A549 (cell line): ENCODE results near the gene CYP2A6. TPM values are rescaled to one million over a fixed set of nuclear protein-coding genes. Genes with fewer than 3 reads are reported as not detected.

ENCODE experiments used
- ATAC-seq, 2 experiments: fragments of 200-7000 bp in 1 of 2; fragments of >200 bp in 1 of 2; cut with Nextera tagmentation in 1 of 2; cut with Tn5 transposase in 1 of 2; 3 replicates each; pipeline versions ENCODE4 v1.8.0 to v1.9.1; 2018 to 2020; ENCODE audit warnings: mild to moderate bottlenecking in 1 of 2, moderate library complexity in 1 of 2
- CTCF ChIA-PET: fragments of 300-600 bp; sonication (Branson Sonifier 250); formaldehyde crosslinking; extraction: SDS; loops from one replicate; lab custom pipeline; 2021; ENCODE audit warnings: antibody characterized with exemption, inconsistent platforms; lab: Yijun Ruan, JAX
- POLR2A ChIA-PET: fragments of 350-600 bp; formaldehyde crosslinking; extraction: SDS; loops from one replicate; lab custom pipeline; 2021; ENCODE audit warnings: antibody characterized with exemption, inconsistent platforms; lab: Yijun Ruan, JAX
- DNase-seq, 2 experiments: peaks; one replicate each; pipeline versions ENCODE4 v3.0.0 to v3.0.0-alpha.2; 2011 to 2016; ENCODE audit warnings: low read depth in 1 of 2, low spot score in 1 of 2
- FAIRE-seq: peaks from 2 replicates; lab custom pipeline; 2011; peaks lifted over from hg19 to GRCh38; lab: Jason Lieb, UNC
- H3K27ac ChIP-seq, 2 experiments: fragments of >200 bp; sonication (Bioruptor Twin); formaldehyde crosslinking; 3 replicates each; pipeline ENCODE4 v1.5.1; 2016 to 2017
- H3K4me1 ChIP-seq: fragments of >200 bp; sonication (Bioruptor Twin); formaldehyde crosslinking; 3 replicates; pipeline ENCODE4 v1.6.1; 2016
- H3K4me2 ChIP-seq: fragments of >200 bp; sonication (Bioruptor Twin); formaldehyde crosslinking; 3 replicates; pipeline ENCODE4 v1.6.1; 2016
- H3K4me3 ChIP-seq: fragments of >200 bp; sonication (Bioruptor Twin); formaldehyde crosslinking; 3 replicates; pipeline ENCODE4 v1.5.1; 2016
- H3K9me3 ChIP-seq: fragments of >200 bp; sonication (Bioruptor Twin); formaldehyde crosslinking; 3 replicates; pipeline ENCODE4 v1.6.1; 2016
- BCL3 ChIP-seq: fragments of >200 bp; sonication (Bioruptor Twin); formaldehyde crosslinking; IDR thresholded peaks from 3 replicates; pipeline ENCODE4 v1.6.1; 2016
- BHLHE40 ChIP-seq: IDR thresholded peaks from 2 replicates; pipeline ENCODE4 v1.6.1; 2012; ENCODE audit warnings: low read depth, low read length, inconsistent platforms
- CBX2 ChIP-seq: fragments of 200-600 bp; sonication (generic); IDR thresholded peaks from 2 replicates; pipeline ENCODE4 v1.6.1; 2016; ENCODE audit warnings: low read depth, mild to moderate bottlenecking, borderline replicate concordance
- CHD2 ChIP-seq: fragments of 150-350 bp; IDR thresholded peaks from 2 replicates; pipeline ENCODE4 v1.6.1; 2014; ENCODE audit warnings: low read length; ENCODE audit not compliant: partially characterized antibody
- CTCF ChIP-seq: fragments of >200 bp; sonication (Bioruptor Twin); formaldehyde crosslinking; IDR thresholded peaks from 3 replicates; pipeline ENCODE4 v1.5.1; 2016
- EHF ChIP-seq: fragments of 250-450 bp; sonication (Bioruptor Pico); IDR thresholded peaks from 2 replicates; pipeline ENCODE4 v1.5.0; 2020; ENCODE audit warnings: mild to moderate bottlenecking
- EHMT2 ChIP-seq: fragments of 200-600 bp; sonication (generic); IDR thresholded peaks from 2 replicates; pipeline ENCODE4 v1.6.1; 2016; ENCODE audit warnings: antibody characterized with exemption, low read depth, mild to moderate bottlenecking, moderate library complexity
- FOSL2 ChIP-seq, 2 experiments: fragments of 450-650 bp in 1 of 2; fragments of >200 bp in 1 of 2; sonication (Bioruptor Twin) in 1 of 2; formaldehyde crosslinking; IDR thresholded peaks; 2 replicates each; pipeline versions ENCODE4 v1.5.0 to v1.6.1; 2016 to 2020; ENCODE audit warnings: mild to moderate bottlenecking in 1 of 2, moderate library complexity in 1 of 2
- FOXS1 ChIP-seq: fragments of 250-450 bp; sonication (Bioruptor Pico); IDR thresholded peaks from 2 replicates; pipeline ENCODE4 v1.5.0; 2020; ENCODE audit warnings: mild to moderate bottlenecking, moderate library complexity
- GATA3 ChIP-seq: IDR thresholded peaks from 2 replicates; pipeline ENCODE4 v1.6.1; 2012; ENCODE audit warnings: borderline replicate concordance
- HOXA7 ChIP-seq: fragments of 250-450 bp; sonication (Bioruptor Pico); IDR thresholded peaks from 2 replicates; pipeline ENCODE4 v1.5.0; 2020; ENCODE audit warnings: mild to moderate bottlenecking, moderate library complexity
- HOXB13 ChIP-seq: fragments of 250-450 bp; sonication (Bioruptor Pico); IDR thresholded peaks from 2 replicates; pipeline ENCODE4 v1.5.0; 2020; ENCODE audit warnings: low read depth, mild to moderate bottlenecking, moderate library complexity
- HOXB5 ChIP-seq: fragments of 250-450 bp; sonication (Bioruptor Pico); IDR thresholded peaks from 2 replicates; pipeline ENCODE4 v1.5.0; 2020; ENCODE audit warnings: mild to moderate bottlenecking, moderate library complexity
- KDM1A ChIP-seq: fragments of 200-600 bp; sonication (generic); IDR thresholded peaks from 2 replicates; pipeline ENCODE4 v1.6.1; 2016; ENCODE audit warnings: low read depth, mild to moderate bottlenecking
- KDM5A ChIP-seq: fragments of 200-600 bp; sonication (generic); IDR thresholded peaks from 2 replicates; pipeline ENCODE4 v1.6.1; 2016; ENCODE audit warnings: antibody characterized with exemption, mild to moderate bottlenecking
- MAZ ChIP-seq: fragments of 150-350 bp; IDR thresholded peaks from 2 replicates; pipeline ENCODE4 v1.6.1; 2014; ENCODE audit warnings: antibody characterized with exemption, low read depth, low read length, borderline replicate concordance
- MYC ChIP-seq: IDR thresholded peaks from 2 replicates; pipeline ENCODE4 v1.6.1; 2012; ENCODE audit warnings: mild to moderate bottlenecking, inconsistent platforms, low read length, improper control_type of control experiment, borderline replicate concordance
- PHF8 ChIP-seq: fragments of 200-600 bp; sonication (generic); IDR thresholded peaks from 2 replicates; pipeline ENCODE4 v1.6.1; 2016; ENCODE audit warnings: low read depth, mild to moderate bottlenecking, antibody characterized with exemption, moderate library complexity, borderline replicate concordance
- POLR2A ChIP-seq: IDR thresholded peaks from 2 replicates; pipeline ENCODE4 v1.6.1; 2012; ENCODE audit warnings: mild to moderate bottlenecking, low read length
- POLR2AphosphoS2 ChIP-seq: conservative IDR thresholded peaks from 2 replicates; pipeline ENCODE4 v1.6.1; 2012; ENCODE audit warnings: low read length, improper control_type of control experiment, inconsistent platforms
- RAD21 ChIP-seq, 2 experiments: fragments of >200 bp in 1 of 2; sonication (Bioruptor Twin) in 1 of 2; formaldehyde crosslinking in 1 of 2; IDR thresholded peaks in 1 of 2; conservative IDR thresholded peaks in 1 of 2; 2 replicates in 1 of 2; 3 replicates in 1 of 2; pipeline ENCODE4 v1.6.1; 2012 to 2018; ENCODE audit warnings: inconsistent platforms in 1 of 2
- TFCP2L1 ChIP-seq: fragments of 250-450 bp; sonication (Bioruptor Pico); IDR thresholded peaks from 2 replicates; pipeline ENCODE4 v1.5.0; 2021; ENCODE audit warnings: mild to moderate bottlenecking
- ZSCAN20 ChIP-seq: fragments of 250-450 bp; sonication (Bioruptor Pico); IDR thresholded peaks from 2 replicates; pipeline ENCODE4 v1.8.0; 2022; ENCODE audit warnings: mild to moderate bottlenecking, moderate library complexity
- WGBS: methylation state at CpG from one replicate; pipeline ENCODE4 v1.1.6; 2017; ENCODE audit errors: missing lambda C conversion rate; 5-methylcytosine and 5-hydroxymethylcytosine counted together
- polyA plus RNA-seq, 4 experiments: library from polyadenylated mRNA; depleted of rRNA in 3 of 4; stranded (reverse); fragments of >200 nt; fragmentation: RNase III in 1 of 4; extraction: RNeasy Plus Mini Kit Qiagen cat#74134 plus additional on column Dnase treatment in 1 of 4; gene quantifications; 2 replicates in 3 of 4; 3 replicates in 1 of 4; pipeline ENCODE4 v1.2.3, GENCODE V29; 2011 to 2017
- TF ChIP-seq, protein P1 (sequence below): fragments of 150-350 bp; IDR thresholded peaks from 2 replicates; pipeline ENCODE4 v1.6.1; 2014; ENCODE audit warnings: low read depth, mild to moderate bottlenecking, low read length
- TF ChIP-seq, protein P2 (sequence below): fragments of 250-450 bp; sonication (Bioruptor Pico); IDR thresholded peaks from 2 replicates; pipeline ENCODE4 v1.5.0; 2020; ENCODE audit warnings: low read depth, mild to moderate bottlenecking, moderate library complexity

CYP2A6 gene
- polyA plus RNA-seq, 2 of the 4 experiments (the other 2 are of a cell fraction), result not detected

DNA sequence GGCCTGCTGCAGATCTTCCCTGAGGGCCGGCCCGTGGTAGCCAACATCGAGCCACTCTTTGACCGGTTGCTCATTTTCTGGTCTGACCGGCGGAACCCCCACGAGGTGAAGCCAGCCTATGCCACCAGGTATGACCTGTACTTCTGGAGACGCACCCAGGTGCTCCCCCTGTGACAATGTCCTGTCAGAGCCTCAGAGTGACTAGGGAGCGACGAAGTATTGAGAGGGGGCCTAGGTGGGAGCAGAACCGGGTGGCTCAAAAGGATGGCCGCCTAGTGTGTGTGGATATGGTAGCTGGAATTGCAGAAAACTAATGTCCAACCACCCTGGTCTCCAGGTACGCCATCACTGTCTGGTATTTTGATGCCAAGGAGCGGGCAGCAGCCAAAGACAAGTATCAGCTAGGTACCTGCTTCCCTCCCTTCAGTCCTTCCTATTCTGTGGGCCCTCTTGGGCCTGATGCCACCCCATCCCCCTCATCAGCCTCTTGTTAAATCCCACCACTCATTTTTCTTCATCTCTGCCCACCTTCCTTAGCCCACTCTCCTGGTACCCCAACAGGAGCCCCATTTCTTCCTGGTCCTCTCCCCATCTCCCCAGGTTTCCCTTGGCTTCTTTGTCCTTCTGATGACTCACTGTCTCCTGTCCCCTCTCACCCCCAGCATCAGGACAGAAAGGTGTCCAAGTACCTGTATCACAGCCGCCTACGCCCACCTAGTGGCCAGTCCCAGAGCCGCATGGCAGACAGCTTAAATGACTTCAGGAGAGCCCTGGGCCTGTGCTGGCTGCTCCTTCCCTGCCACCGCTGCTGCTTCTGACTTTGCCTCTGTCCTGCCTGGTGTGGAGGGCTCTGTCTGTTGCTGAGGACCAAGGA is 42.9 kb downstream of the CYP2A6 start:
- H3K4me3 ChIP-seq, result no peak overlapping the region
- H3K9me3 ChIP-seq, result no peaks in the 10 kb centered on the region
- no peak overlapping the region for H3K4me2 ChIP-seq
- TF ChIP-seq FOSL2 (IDR thresholded peaks at IDR 0.05) (no peak), FOSL2 (CRISPR knock-in tag; IDR thresholded peaks at IDR 0.05) (peak; percentile 54), POLR2AphosphoS2 (peak; percentile 39; the same call in 1 of the 2 replicates), CBX2 (no peak), CHD2 (no peak), GATA3 (no peak), FOXS1 (CRISPR knock-in tag) (no peak), EHMT2 (no peak), EHF (CRISPR knock-in tag) (no peak), PHF8 (no peak), POLR2A (no peak), BHLHE40 (no peak), BCL3 (no peak), KDM5A (no peak), HOXB5 (0 out of 2 replicates have a peak, but pooled peaks have one; percentile 49), KDM1A (no peak), CTCF (peak; percentile 34), RAD21 (conservative IDR thresholded peaks at IDR 0.05 in 1 of 2, IDR thresholded peaks at IDR 0.05 in 1 of 2) (peak; percentile 34 to 49; a peak in 4 of 5 replicates)
- TF ChIP-seq, protein P1, sequence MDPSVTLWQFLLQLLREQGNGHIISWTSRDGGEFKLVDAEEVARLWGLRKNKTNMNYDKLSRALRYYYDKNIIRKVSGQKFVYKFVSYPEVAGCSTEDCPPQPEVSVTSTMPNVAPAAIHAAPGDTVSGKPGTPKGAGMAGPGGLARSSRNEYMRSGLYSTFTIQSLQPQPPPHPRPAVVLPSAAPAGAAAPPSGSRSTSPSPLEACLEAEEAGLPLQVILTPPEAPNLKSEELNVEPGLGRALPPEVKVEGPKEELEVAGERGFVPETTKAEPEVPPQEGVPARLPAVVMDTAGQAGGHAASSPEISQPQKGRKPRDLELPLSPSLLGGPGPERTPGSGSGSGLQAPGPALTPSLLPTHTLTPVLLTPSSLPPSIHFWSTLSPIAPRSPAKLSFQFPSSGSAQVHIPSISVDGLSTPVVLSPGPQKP, result no peak
- ChIA-PET POLR2A (interaction anchor here (1.1 to 3.3 kb wide), 6 partner anchors 9 to 144 kb away, joined by 3 to 17 read pairs (median 6); partner anchors contain the start of genes ACTMAP, EGLN2, NUMBL and RAB4B), CTCF (interaction anchor here (0.5 to 15.7 kb wide), 48 partner anchors 9 to 344 kb away, joined by 3 to 162 read pairs (median 4); partner anchors contain the start of genes ACTMAP, COQ8B, CYP2F1 and EGLN2)
- peaks cover 36% of the 10 kb centered on the region for H3K4me1 ChIP-seq
- no peak for FAIRE-seq
- ATAC-seq, result peak; percentile 31 to 32
- WGBS, result 84% methylated on average over 18 of the region's 18 CpGs
- peak; percentile 71 to 78 for DNase-seq
- H3K27ac ChIP-seq, result no peak overlapping the region

DNA sequence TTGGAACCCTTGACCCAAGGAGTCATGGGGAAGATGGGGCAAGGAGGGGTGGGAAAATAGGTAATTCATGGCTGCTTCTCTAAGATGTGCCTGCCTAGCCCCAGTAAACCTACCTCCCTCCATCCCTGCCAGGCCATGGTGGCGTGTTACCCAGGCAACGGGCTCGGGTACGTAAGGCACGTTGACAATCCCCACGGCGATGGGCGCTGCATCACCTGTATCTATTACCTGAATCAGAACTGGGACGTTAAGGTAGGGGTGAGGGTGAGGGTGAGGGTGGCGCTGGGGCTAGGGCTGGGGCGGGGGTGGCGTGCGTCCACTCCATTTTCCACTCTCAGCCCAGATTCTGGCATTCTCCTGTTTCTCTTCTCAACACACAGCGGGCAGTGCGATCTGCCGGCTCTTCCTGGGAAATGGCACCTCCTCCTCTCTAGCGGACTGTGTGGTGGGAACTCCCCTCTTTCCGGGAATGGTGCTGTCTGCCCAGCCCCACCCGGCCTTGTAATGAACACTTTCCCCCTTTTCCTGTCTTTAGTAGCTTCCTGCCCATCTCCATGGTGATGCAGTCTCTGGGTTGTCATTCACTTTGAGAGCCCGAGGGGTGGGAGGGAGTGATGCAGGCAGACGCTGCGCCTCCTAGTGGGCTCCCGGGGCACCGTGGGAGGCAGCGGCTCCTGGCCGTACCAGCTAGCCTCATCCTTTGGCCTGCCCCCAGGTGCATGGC is 43.7 kb downstream of the CYP2A6 start:
- H3K9me3 ChIP-seq, result no peaks in the 10 kb centered on the region
- no peak for FAIRE-seq
- no peak overlapping the region for H3K27ac ChIP-seq
- ChIA-PET CTCF (interaction anchor here (0.6 to 15.7 kb wide), 57 partner anchors 8 to 507 kb away, joined by 3 to 162 read pairs (median 4); partner anchors contain the start of genes ACTMAP, CYP2F1, EGLN2 and MIA), POLR2A (interaction anchor here (0.5 to 3.3 kb wide), 7 partner anchors 8 to 143 kb away, joined by 3 to 17 read pairs (median 5); partner anchors contain the start of genes ACTMAP, EGLN2, NUMBL and RAB4B)
- no peak overlapping the region for H3K4me2 ChIP-seq
- 66% methylated on average over 26 of the region's 26 CpGs for WGBS
- DNase-seq, result peak; percentile 90 to 100
- H3K4me3 ChIP-seq, result no peak overlapping the region
- H3K4me1 ChIP-seq, result peaks cover 44% of the 10 kb centered on the region
- ATAC-seq, result peak; percentile 58 to 81
- TF ChIP-seq POLR2AphosphoS2, result peak; percentile 88; the same call in 1 of the 2 replicates
- TF ChIP-seq POLR2A, result no peak
- TF ChIP-seq, protein P2, sequence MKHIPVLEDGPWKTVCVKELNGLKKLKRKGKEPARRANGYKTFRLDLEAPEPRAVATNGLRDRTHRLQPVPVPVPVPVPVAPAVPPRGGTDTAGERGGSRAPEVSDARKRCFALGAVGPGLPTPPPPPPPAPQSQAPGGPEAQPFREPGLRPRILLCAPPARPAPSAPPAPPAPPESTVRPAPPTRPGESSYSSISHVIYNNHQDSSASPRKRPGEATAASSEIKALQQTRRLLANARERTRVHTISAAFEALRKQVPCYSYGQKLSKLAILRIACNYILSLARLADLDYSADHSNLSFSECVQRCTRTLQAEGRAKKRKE (CRISPR knock-in tag), result peak; percentile 36; the same call in 1 of the 2 replicates
- no peak for TF ChIP-seq BHLHE40
- no peak for TF ChIP-seq EHMT2
- TF ChIP-seq MYC, result peak; percentile 72
- TF ChIP-seq MAZ, result peak; percentile 68
- TF ChIP-seq HOXB13 (CRISPR knock-in tag), result no peak
- no peak for TF ChIP-seq HOXA7 (CRISPR knock-in tag)
- TF ChIP-seq TFCP2L1 (CRISPR knock-in tag), result no peak; the same call in 1 of the 2 replicates
- no peak for TF ChIP-seq FOSL2 (IDR thresholded peaks at IDR 0.05)
- 0 out of 2 replicates have a peak, but pooled peaks have one; percentile 19 for TF ChIP-seq FOSL2 (CRISPR knock-in tag; IDR thresholded peaks at IDR 0.05)
- TF ChIP-seq ZSCAN20 (CRISPR knock-in tag), result no peak
- TF ChIP-seq EHF (CRISPR knock-in tag), result no peak
- TF ChIP-seq CTCF, result peak; percentile 78
